Measurements from ENCODE around the gene RTN4RL1. TPM values are rescaled to one million over a fixed set of nuclear protein-coding genes. Genes with fewer than 3 reads are reported as not detected.
A peak's percentile ranks its signal among the peaks of the same experiment; 100 is the strongest.

RTN4RL1 gene
- total and polyA plus RNA-seq, 10 donors = 0.09 to 4.5 (median 1.2) TPM

DNA sequence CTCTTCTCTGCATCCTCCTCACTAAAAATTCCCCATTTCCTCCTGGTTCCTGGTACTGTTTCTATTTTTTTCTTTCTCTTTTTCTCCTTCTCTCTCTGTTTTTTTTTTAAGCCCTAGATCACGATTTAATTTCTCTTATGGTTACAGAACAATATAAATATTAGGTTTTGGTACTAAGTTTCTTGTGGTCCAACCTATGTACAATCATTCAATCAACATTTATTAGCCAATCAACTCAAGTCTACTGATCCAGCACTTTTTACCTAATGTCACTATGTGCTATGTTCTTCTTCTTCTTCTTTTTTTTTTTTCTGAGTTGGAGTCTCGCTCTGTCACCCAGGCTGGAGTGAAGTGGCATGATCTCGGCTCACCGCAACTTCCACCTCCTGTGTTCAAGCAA, 12.6 kb downstream of the RTN4RL1 start:
- Histone ChIP-seq H3K36me3 (no peaks in the 10 kb centered on the region), H3K27me3 (replicated peaks in 1 of 7) (peaks cover 0 to 35% (median 0%) of the 10 kb centered on the region in 7 donors), H3K9me3 (no peaks in the 10 kb centered on the region), H3K4me1 (peaks cover 0 to 15% (median 8%) of the 10 kb centered on the region in 6 donors), H3K4me3 (no peak overlapping the region), H3K27ac (peak overlapping the region in 5 of 8 donors; percentile 38 to 57 (median 43))
- DNase-seq = no peak
- intact Hi-C loops (cut with DNase I; ENCODE audit: low total_unique reads) = no loop called here
- WGBS, 5 donors = 82 to 91% (median 86%) methylated on average over 4 of the region's 4 CpGs
- TF ChIP-seq POLR2AphosphoS5 (IDR thresholded peaks at IDR 0.05) = no peak

- 41 to 63% (median 46%) methylated on average over 22 to 24 of the region's 24 CpGs for WGBS, 5 donors
- no peak for TF ChIP-seq POLR2A (IDR thresholded peaks at IDR 0.05)
- TF ChIP-seq POLR2AphosphoS5 (IDR thresholded peaks at IDR 0.05) = peak in 1 of 3 donors; percentile 17
- TF ChIP-seq, protein P1, sequence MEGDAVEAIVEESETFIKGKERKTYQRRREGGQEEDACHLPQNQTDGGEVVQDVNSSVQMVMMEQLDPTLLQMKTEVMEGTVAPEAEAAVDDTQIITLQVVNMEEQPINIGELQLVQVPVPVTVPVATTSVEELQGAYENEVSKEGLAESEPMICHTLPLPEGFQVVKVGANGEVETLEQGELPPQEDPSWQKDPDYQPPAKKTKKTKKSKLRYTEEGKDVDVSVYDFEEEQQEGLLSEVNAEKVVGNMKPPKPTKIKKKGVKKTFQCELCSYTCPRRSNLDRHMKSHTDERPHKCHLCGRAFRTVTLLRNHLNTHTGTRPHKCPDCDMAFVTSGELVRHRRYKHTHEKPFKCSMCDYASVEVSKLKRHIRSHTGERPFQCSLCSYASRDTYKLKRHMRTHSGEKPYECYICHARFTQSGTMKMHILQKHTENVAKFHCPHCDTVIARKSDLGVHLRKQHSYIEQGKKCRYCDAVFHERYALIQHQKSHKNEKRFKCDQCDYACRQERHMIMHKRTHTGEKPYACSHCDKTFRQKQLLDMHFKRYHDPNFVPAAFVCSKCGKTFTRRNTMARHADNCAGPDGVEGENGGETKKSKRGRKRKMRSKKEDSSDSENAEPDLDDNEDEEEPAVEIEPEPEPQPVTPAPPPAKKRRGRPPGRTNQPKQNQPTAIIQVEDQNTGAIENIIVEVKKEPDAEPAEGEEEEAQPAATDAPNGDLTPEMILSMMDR (IDR thresholded peaks at IDR 0.05 in 8 of 11, conservative IDR thresholded peaks at IDR 0.05 in 3 of 11) = no peak
- Histone ChIP-seq H3K27me3 (replicated peaks in 1 of 7) (peaks cover 0 to 29% (median 0%) of the 10 kb centered on the region in 7 donors), H3K4me1 (peaks cover 0 to 15% (median 8%) of the 10 kb centered on the region in 6 donors), H3K36me3 (no peaks in the 10 kb centered on the region), H3K9me3 (no peaks in the 10 kb centered on the region), H3K4me3 (no peak overlapping the region), H3K27ac (peak overlapping the region in 7 of 8 donors; percentile 5 to 57 (median 43))
- intact Hi-C loops (cut with DNase I; ENCODE audit: low total_unique reads) = no loop called here
- DNase-seq = no peak
These were observed 13.4 kb downstream of the RTN4RL1 start for GRCh38 chr17:2011411-2012371.

- no peak overlapping the region for H3K27ac ChIP-seq
- H3K27me3 ChIP-seq (replicated peaks in 1 of 7) = peaks cover 0 to 14% (median 0%) of the 10 kb centered on the region in 7 donors
- intact Hi-C loops (cut with DNase I; ENCODE audit: low total_unique reads) = no loop called here
- no peak for DNase-seq
- no peaks in the 10 kb centered on the region for H3K36me3 ChIP-seq
- peaks cover 0 to 21% (median 12%) of the 10 kb centered on the region in 6 donors for H3K4me1 ChIP-seq
- no peaks in the 10 kb centered on the region for H3K9me3 ChIP-seq
- 95 to 100% (median 96%) methylated on average over 4 to 10 of the region's 10 CpGs for WGBS, 5 donors
- TF ChIP-seq POLR2AphosphoS5 (IDR thresholded peaks at IDR 0.05) (no peak), POLR2A (IDR thresholded peaks at IDR 0.05) (no peak)
- TF ChIP-seq, protein P1 (IDR thresholded peaks at IDR 0.05 in 8 of 11, conservative IDR thresholded peaks at IDR 0.05 in 3 of 11) = no peak
- H3K4me3 ChIP-seq = no peak overlapping the region
These were observed 15.4 kb downstream of the RTN4RL1 start for GRCh38 chr17:2009737-2010136.

DNA sequence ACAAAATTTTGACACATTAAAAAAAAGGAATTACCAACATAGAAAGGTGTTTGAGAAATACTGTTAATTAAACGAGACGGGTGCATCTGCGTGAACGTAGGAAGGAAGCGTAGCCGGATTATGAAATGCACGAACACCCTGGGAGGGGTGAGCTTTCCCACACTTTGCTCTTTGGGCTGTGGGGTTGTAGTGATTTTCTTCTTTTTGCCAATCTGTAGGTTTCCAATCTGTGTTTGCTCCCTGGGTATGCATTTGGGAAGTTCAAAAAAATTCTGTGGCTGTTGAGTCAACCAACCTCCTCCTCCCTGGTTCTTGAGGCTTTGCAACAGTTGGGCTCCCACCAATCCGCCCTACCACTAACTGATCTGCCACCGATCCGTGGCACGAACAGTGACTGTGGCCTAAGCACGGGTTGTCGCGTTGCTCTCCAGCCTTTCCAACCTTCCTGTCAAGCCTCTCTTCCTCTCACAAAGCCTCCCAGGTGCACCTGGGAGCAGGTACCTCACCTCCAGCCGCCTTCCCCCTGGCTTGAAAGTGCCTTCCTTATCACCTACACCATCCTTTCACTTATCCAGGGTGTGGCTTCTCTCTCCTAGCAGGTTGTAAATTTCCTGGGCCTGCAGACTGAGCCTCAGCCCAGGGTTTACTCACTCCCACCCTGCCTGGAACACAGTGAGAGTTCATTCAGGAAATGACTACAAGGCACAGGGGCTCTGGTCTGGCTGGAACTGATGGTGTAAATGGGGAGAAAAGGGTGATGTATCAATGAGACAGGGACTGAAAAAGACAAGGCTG, 16.6 kb downstream of the RTN4RL1 start:
- no peak for DNase-seq
- peaks cover 0 to 14% (median 0%) of the 10 kb centered on the region in 7 donors for H3K27me3 ChIP-seq (replicated peaks in 1 of 7)
- H3K9me3 ChIP-seq = no peaks in the 10 kb centered on the region
- H3K4me1 ChIP-seq = peaks cover 0 to 27% (median 14%) of the 10 kb centered on the region in 6 donors
- TF ChIP-seq, protein P1 (IDR thresholded peaks at IDR 0.05 in 8 of 11, conservative IDR thresholded peaks at IDR 0.05 in 3 of 11) = no peak
- TF ChIP-seq POLR2A (IDR thresholded peaks at IDR 0.05) (no peak), POLR2AphosphoS5 (IDR thresholded peaks at IDR 0.05) (no peak)
- no peaks in the 10 kb centered on the region for H3K36me3 ChIP-seq
- intact Hi-C loops (cut with DNase I; ENCODE audit: low total_unique reads) = no loop called here
- H3K27ac ChIP-seq = no peak overlapping the region
- WGBS, 5 donors = 59 to 85% (median 76%) methylated on average over 15 of the region's 15 CpGs
- no peak overlapping the region for H3K4me3 ChIP-seq

Data from spleen (tissue), 11 donors.